Measurements from ENCODE around the gene PPBP. TPM values are rescaled to one million over a fixed set of nuclear protein-coding genes. Genes with fewer than 3 reads are reported as not detected.
A peak's percentile ranks its signal among the peaks of the same experiment; 100 is the strongest.
"Not testable (repeated sequence)": the region's sequence is repeated elsewhere in the genome, so short reads cannot be mapped to it uniquely, and the experiment has no call there.

PPBP gene
- total RNA-seq, 1 experiment from 2014 or later, result not detected

- no peak overlapping the region for H3K27ac ChIP-seq
- no peak for DNase-seq
- no peaks in the 10 kb centered on the region for H3K27me3 ChIP-seq
- H3K9me3 ChIP-seq (replicated peaks), result no peaks in the 10 kb centered on the region
- no peaks in the 10 kb centered on the region for H3K4me1 ChIP-seq
- H3K36me3 ChIP-seq, result no peaks in the 10 kb centered on the region
- no peak overlapping the region for H3K4me3 ChIP-seq
Measured at GRCh38 chr4:74012130-74012529, 24.1 kb upstream of the PPBP start.

DNA sequence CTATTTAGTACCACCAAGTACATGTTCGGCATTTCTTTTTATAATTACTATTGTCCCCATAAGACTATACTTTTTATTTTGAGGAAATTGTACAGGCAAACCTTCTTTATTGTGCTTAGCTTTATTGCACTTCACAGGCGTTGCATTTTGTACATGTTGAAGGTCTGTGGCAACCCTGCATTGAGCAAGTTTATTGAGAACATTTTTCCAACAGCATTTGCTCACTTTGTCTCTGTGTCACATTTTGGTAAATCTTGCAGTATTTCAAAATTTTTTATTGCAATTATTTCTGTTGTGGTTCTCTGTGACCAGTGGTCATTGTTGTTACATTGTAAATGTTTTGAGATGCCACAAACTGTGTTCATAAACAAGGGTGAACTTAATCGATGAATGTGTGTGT is 21.3 kb upstream of the PPBP start:
- no peaks in the 10 kb centered on the region for H3K9me3 ChIP-seq (replicated peaks)
- H3K36me3 ChIP-seq, result no peaks in the 10 kb centered on the region
- H3K27ac ChIP-seq, result no peak overlapping the region

DNA sequence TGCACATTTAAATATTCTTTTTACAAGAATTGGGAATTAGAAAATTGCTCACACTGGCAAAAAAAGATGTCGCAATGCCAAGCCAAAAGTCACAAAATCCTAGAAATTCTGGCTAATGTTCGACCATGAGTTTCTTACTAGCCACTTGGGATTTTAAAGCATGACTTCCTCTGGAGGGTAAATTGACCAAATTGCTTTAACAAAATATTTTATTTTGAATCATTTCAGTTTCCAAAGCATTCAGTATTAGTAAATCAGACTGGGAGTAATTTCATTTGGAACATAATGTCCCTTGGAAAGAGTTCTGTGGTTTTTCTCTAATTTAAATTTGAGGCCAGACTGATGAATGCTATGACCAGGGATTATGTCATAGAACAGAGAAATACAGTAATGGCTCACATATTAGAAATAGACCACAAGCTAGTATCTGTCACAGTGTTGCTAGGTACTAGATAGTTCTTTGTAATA is 18.1 kb upstream of the PPBP start:
- Histone ChIP-seq H3K4me1 (peaks cover 14% of the 10 kb centered on the region), H3K4me3 (no peak overlapping the region), H3K27me3 (no peaks in the 10 kb centered on the region), H3K9me3 (replicated peaks) (no peaks in the 10 kb centered on the region), H3K27ac (no peak overlapping the region), H3K36me3 (no peaks in the 10 kb centered on the region)
- DNase-seq, result peak in 1 of 2 experiments; percentile 18

More for the DNA sequence above, 21.3 kb upstream of the PPBP start:
- H3K27me3 ChIP-seq, result no peaks in the 10 kb centered on the region
- no peak overlapping the region for H3K4me3 ChIP-seq
- no peak for DNase-seq
- peaks cover 14% of the 10 kb centered on the region for H3K4me1 ChIP-seq

DNA sequence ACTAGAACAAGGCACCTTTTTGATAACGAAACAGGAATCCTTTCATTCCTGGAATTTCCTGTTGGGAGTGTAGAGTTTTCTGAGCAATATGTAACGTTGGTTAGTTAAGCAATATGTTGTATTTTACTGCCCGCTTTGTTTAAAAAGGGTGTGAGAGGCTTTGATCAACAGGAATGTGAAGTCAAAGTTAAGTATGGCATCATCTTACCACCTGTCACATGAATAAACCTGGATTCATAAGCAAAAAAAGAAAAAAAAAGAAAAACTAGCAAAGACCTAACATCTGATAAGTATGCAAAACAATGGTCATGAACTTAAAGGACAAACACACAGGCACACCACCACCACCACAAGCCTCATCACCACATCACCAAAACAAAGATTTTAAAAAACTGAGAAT is 17.5 kb upstream of the PPBP start:
- H3K4me3 ChIP-seq, result no peak overlapping the region
- DNase-seq, result no peak
- H3K27ac ChIP-seq, result no peak overlapping the region
- H3K4me1 ChIP-seq, result peaks cover 14% of the 10 kb centered on the region
- H3K9me3 ChIP-seq (replicated peaks), result no peaks in the 10 kb centered on the region
- no peaks in the 10 kb centered on the region for H3K36me3 ChIP-seq
- no peaks in the 10 kb centered on the region for H3K27me3 ChIP-seq

DNA sequence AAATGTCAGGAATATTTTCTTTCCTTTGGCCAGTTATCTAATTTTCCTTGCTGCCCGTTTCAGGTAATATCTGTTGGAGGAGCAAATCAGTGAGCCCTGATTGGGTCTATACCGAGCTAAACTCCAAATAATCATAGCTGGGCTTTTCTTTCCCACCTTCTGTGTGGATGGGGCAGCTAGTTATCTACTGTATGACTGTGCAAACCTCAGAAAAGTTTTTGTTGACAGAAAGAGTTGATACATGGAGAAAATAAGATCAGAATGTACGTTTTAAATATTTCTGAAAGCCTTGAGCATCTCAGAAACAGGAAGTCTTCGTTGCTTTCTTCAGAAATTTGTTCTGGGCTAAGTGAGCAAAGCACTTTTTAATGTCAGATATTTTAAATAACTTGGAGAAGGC is 16.7 kb upstream of the PPBP start:
- Histone ChIP-seq H3K4me1 (peaks cover 14% of the 10 kb centered on the region), H3K9me3 (replicated peaks) (no peaks in the 10 kb centered on the region), H3K27ac (no peak overlapping the region), H3K4me3 (no peak overlapping the region), H3K36me3 (no peaks in the 10 kb centered on the region), H3K27me3 (no peaks in the 10 kb centered on the region)
- no peak for DNase-seq

DNA sequence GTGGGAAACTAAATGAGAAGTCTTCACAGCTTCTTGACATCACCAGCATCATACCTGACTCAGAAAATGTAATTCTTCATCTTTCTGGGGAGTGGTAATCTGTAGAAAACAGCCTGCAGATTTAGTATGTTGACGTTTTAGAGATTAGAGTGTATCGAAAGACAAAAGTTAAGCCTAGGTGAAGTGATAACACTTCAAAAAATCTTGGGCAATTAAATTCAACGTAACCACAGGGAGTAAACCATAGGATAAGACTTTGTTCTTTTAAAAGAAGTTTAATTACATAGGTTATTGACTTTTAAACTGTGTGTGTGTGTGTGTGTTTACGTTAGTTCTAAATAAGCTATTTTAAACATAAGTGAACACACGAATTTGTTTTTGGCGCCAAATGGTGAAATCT is 12.3 kb upstream of the PPBP start:
- peaks cover under 1% of the 10 kb centered on the region; the same call in 1 of the 2 replicates for H3K4me1 ChIP-seq
- no peaks in the 10 kb centered on the region for H3K36me3 ChIP-seq
- no peaks in the 10 kb centered on the region for H3K27me3 ChIP-seq
- no peak for DNase-seq
- H3K27ac ChIP-seq, result no peak overlapping the region
- H3K9me3 ChIP-seq (replicated peaks), result no peaks in the 10 kb centered on the region
- no peak overlapping the region for H3K4me3 ChIP-seq

DNA sequence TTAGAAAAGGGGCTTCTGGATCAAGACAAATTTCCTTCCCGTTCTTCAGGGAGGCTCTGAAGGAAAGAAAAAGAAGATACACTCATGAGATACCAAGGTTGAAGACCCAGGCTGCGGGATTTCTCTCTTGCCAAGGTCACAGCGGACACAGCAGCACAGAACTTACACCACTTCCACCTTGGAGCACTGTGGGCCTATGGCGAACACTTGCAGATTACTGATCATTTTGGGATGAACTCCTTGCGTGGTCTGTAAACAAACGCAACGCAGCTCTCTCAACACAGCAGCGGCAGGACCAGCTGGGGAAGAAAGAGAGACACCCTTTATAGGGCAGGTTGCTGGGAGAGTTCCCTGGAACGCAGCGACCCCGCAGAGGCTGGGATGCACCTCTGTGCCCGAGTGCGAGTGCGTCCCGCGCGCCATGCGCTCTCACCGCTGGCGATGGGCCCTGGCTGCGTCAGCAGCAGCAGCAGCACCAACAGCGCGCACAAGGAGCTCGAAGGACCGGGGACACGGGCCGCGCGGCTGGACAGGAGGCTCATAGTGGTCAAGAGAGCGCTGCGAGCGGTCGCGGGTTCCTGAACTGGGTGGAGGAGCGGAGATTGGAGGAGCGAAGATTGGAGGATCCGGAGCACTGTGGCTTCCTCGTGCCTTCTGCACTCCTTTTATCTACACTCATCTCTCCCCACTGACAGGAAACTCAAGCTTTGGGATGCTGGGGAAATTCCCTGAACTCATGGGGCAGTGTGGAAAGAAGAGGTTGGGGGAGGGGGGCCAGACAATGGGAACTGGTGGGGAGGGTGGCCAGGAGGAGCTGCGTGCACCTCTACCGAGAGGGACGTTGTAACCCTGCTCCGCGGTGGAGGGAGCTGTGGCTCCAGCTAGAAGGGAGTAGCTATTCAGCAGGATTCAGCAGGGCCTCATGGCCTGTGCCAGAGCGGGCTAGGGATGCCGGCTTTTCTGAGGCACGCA is 10.3 kb upstream of the PPBP start, which contains the start of gene CXCL5:
Gene CXCL5 (minus strand): TSS at position 638 of the 972 bp plus-strand sequence. CDS start 96 bp downstream, at position 542.
- Histone ChIP-seq H3K4me1 (no peaks in the 10 kb centered on the region), H3K27me3 (no peaks in the 10 kb centered on the region), H3K4me3 (no peak within 1 kb of the TSS), H3K36me3 (no peaks in the 10 kb centered on the region), H3K27ac (no peak within 1 kb of the TSS), H3K9me3 (replicated peaks) (no peaks in the 10 kb centered on the region)
- DNase-seq, result no peak

DNA sequence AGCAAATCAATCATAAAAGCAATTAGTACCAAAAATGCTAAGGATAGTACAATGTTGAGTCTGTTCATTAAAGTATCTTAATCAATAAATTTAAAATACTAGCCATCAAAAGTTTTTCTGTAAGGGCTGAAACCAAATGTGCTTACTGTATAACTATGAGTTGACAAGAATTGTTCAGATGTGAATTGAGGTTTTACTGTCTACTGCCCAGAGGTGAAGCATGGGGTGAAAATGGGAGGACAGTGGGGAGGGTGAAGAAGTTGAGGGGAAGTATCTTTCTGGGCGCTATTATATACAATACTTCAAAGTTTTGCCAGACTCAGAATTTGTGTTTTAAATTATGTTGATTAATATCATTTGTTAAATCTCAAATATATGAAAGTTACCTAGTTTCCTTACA is 4.1 kb upstream of the PPBP start:
- no peaks in the 10 kb centered on the region for H3K9me3 ChIP-seq (replicated peaks)
- DNase-seq, result no peak
- H3K4me1 ChIP-seq, result no peaks in the 10 kb centered on the region
- H3K27ac ChIP-seq, result no peak overlapping the region
- H3K4me3 ChIP-seq, result no peak overlapping the region
- no peaks in the 10 kb centered on the region for H3K27me3 ChIP-seq
- H3K36me3 ChIP-seq, result no peaks in the 10 kb centered on the region

- no peaks in the 10 kb centered on the region for H3K4me1 ChIP-seq
- H3K4me3 ChIP-seq, result no peak overlapping the region
- no peak for DNase-seq
- H3K9me3 ChIP-seq (replicated peaks), result no peaks in the 10 kb centered on the region
- no peaks in the 10 kb centered on the region for H3K27me3 ChIP-seq
- H3K36me3 ChIP-seq, result no peaks in the 10 kb centered on the region
- H3K27ac ChIP-seq, result no peak overlapping the region
Measured at GRCh38 chr4:73991742-73992000, 3.7 kb upstream of the PPBP start.

DNA sequence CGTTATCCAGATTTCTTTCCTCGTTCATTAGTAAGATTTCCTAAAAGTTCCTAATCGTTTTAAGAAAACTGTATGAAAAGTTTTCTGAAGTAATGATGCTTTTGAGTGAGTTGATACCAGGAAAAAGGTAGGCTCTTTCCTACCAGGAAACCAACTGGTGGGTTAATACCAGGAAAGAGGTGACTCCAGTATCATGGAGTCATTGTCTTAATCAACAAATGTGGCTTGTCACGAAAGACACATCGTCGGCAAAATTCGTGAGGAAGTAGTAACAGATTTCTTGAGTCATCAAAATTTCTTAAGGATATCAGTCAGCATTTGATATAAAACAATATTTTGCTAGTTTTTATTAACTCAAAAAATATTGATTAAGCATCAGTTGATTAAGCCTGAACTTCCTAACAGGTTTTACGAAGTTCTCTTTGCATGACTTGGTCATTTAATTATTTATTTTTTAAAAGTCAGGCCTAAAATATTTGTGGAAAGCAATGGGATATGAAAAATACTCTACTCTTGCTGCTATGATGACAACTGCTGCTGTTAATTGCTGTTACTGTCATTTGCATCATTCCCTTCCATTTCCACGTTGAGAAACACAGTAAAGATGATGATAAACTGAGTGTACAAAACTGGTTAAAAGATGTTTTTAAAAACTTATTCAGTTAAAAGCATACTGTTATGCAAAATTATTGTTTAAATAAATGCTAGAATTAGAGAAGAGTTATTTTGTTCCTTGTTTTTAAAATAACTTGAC is 3.2 kb upstream of the PPBP start:
- Histone ChIP-seq H3K4me1 (no peaks in the 10 kb centered on the region), H3K27me3 (no peaks in the 10 kb centered on the region), H3K4me3 (no peak overlapping the region), H3K36me3 (no peaks in the 10 kb centered on the region), H3K27ac (no peak overlapping the region), H3K9me3 (replicated peaks) (no peaks in the 10 kb centered on the region)
- DNase-seq, result no peak

DNA sequence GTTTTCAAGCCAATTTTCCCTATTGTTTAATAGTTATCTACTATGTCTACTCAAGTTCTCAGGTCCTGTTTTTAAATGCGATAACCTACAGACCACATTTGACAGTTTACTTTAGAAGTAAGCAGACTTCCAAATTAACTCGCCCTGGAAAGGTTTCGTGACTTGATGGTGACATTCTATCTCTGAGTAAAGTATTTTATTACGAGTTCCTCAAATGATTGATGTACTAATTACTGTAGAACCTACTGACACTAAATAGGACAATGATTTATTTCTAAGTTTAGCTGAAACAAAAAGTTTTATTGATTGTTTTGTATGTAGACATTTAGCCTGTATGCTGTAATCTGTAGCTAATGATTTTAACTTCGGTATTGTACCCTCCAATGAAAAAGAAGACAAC is 1.9 kb upstream of the PPBP start:
- Histone ChIP-seq H3K36me3 (no peaks in the 10 kb centered on the region), H3K27ac (no peak overlapping the region), H3K4me3 (no peak overlapping the region), H3K9me3 (replicated peaks) (no peaks in the 10 kb centered on the region), H3K4me1 (no peaks in the 10 kb centered on the region), H3K27me3 (no peaks in the 10 kb centered on the region)
- DNase-seq, result no peak

DNA sequence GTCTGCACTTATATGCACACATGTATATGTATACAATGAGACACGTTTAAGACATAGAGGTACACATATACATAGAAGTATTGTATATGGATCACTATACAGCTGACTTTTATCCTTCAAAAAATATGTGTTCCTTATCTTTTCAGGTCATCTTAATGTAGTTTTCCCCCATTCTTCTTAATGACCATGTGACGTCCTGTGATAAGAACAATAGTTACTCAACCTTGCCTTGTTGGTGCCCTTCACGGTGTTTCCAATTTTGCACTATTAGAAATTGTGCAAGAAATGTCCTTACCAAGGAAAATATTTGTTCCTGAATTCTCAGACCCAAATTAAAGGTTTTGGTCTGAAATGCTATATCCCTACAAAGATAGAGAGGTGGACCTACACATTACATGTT is 1.0 kb upstream of the PPBP start:
- Histone ChIP-seq H3K27ac (no peak overlapping the region), H3K4me1 (no peaks in the 10 kb centered on the region), H3K4me3 (no peak overlapping the region), H3K36me3 (no peaks in the 10 kb centered on the region), H3K9me3 (replicated peaks) (no peaks in the 10 kb centered on the region), H3K27me3 (no peaks in the 10 kb centered on the region)
- DNase-seq, result no peak

DNA sequence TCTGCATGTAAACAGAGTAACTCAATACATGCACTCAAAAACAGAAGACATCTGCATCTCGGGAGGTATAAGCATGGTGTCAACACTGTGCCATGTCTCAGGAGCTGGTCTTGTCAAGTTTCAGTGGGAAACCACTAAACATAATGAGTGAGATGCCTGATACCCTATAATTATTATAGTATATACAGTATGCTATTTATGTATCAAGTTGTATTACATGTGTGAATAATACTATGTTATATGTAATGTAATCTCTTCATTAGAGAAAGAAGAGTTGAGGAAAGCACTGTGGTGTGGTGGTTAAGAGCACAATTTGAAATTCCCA is 2.5 kb downstream of the PPBP start:
- no peak overlapping the region for H3K4me3 ChIP-seq
- no peaks in the 10 kb centered on the region for H3K9me3 ChIP-seq (replicated peaks)
- no peaks in the 10 kb centered on the region for H3K4me1 ChIP-seq
- DNase-seq, result no peak
- H3K27me3 ChIP-seq, result no peaks in the 10 kb centered on the region
- H3K27ac ChIP-seq, result no peak overlapping the region
- no peaks in the 10 kb centered on the region for H3K36me3 ChIP-seq

DNA sequence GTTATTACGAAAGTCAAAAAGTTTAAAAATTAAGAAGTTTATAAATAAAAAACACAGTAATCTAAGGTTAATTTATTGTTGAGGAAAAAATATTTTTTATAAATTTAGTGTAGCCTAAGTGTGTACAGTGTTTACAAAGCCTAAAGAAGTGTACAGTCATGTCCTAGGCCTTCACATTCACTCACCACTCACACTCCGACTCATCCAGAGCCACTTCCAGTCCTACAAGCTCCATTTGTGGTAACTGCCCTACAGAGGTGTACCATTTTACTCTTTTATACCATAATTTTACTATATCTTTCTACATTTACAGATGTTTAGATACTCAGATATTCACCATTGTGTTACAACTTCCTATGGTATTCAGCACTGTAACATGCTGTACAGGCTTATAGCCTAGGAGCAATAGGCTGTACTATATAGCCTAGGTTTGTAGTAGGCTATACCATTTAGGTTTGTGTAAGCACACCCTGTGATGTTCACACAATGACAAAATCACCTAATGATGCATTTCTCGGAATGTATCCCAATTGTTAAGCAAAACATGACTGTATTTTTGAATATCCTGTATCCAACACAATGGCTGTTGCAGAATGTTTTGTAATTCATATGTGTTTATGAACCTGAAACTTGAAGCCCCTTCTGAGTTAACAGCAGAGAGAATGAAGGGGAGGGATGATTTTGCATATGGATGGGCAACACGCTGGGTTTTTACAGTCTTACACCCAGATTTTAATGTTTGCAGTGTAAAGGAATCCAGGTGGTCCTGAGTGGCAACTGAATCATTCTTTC is 3.1 kb downstream of the PPBP start:
- Histone ChIP-seq H3K27ac (no peak overlapping the region), H3K4me1 (no peaks in the 10 kb centered on the region), H3K9me3 (replicated peaks) (no peaks in the 10 kb centered on the region), H3K36me3 (no peaks in the 10 kb centered on the region), H3K27me3 (no peaks in the 10 kb centered on the region), H3K4me3 (no peak overlapping the region)
- DNase-seq, result no peak

DNA sequence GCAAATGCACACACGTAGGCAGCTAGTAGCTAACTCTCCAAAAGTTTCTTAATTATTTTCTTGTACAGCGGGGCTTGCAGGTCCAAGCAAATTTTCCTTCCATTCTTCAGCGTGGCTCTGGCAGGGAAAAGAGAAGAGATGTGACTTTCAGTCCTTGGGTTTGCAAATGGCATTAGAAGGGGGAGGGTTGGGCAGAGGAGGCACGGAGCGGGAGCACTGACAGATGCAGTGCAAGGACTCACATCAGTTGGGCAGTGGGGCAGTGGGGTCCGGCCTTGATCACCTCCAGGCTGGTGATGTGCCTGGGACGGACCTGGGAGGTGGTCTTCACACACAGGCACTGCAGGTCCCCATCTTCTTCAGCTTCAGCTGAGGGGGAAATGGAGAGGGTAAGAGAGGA is 6.8 kb downstream of the PPBP start:
- H3K27me3 ChIP-seq; H3K9me3 ChIP-seq (replicated peaks); H3K36me3 ChIP-seq; H3K27ac ChIP-seq; H3K4me3 ChIP-seq; H3K4me1 ChIP-seq; DNase-seq: not testable (repeated sequence)
